DND-41 (cell line): ENCODE data around the gene ZMYND15.
"Not testable (repeated sequence)": the region's sequence is repeated elsewhere in the genome, so short reads cannot be mapped to it uniquely, and the experiment has no call there.

ENCODE experiments used
- ATAC-seq: fragments of 200-7000 bp; cut with Tn5 transposase; 3 replicates; pipeline ENCODE4 v1.9.1; 2021; ENCODE audit warnings: low read depth; ENCODE audit not compliant: insufficient read depth
- DNase-seq: peaks from one replicate; pipeline ENCODE4 v3.0.0-alpha.2; 2020
- H2AFZ ChIP-seq: 2 replicates; pipeline ENCODE4 v1.6.0; 2012; ENCODE audit warnings: low read depth, low read length
- H3K27ac ChIP-seq: 2 replicates; pipeline ENCODE4 v1.5.1; 2012; ENCODE audit warnings: low read length, inconsistent platforms
- H3K27me3 ChIP-seq: fragments of 200-600 bp; sonication (generic); 2 replicates; pipeline ENCODE4 v1.6.0; 2012; ENCODE audit warnings: low read length, mild to moderate bottlenecking, inconsistent platforms; ENCODE audit not compliant: insufficient read depth, poor library complexity
- H3K36me3 ChIP-seq: 2 replicates; pipeline ENCODE4 v1.5.1; 2012; ENCODE audit warnings: low read length, inconsistent platforms; ENCODE audit not compliant: insufficient read depth
- H3K4me1 ChIP-seq: 2 replicates; pipeline ENCODE4 v1.5.1; 2012; ENCODE audit warnings: mild to moderate bottlenecking, low read length; ENCODE audit not compliant: insufficient read depth
- H3K4me2 ChIP-seq: 2 replicates; pipeline ENCODE4 v1.6.0; 2012; ENCODE audit warnings: mild to moderate bottlenecking, moderate library complexity, low read length, inconsistent platforms; ENCODE audit not compliant: insufficient read depth
- H3K4me3 ChIP-seq, 2 experiments: fragments of 200-600 bp in 1 of 2; shearing (Covaris generic) in 1 of 2; 2 replicates each; pipeline ENCODE4 v1.5.1; 2012 to 2016; ENCODE audit warnings: inconsistent platforms in 2 of 2, low read length in 2 of 2, mild to moderate bottlenecking in 2 of 2, low read depth in 1 of 2, moderate library complexity in 1 of 2
- H3K79me2 ChIP-seq: 2 replicates; pipeline ENCODE4 v1.6.0; 2012; ENCODE audit warnings: low read length, inconsistent platforms; ENCODE audit not compliant: insufficient read depth
- H3K9ac ChIP-seq: 2 replicates; pipeline ENCODE4 v1.6.0; 2012; ENCODE audit warnings: low read depth, mild to moderate bottlenecking, inconsistent platforms, low read length, moderate library complexity
- H3K9me3 ChIP-seq: 2 replicates; pipeline ENCODE4 v1.5.1; 2012; ENCODE audit warnings: low read length, moderate library complexity, mild to moderate bottlenecking, inconsistent platforms; ENCODE audit not compliant: insufficient read depth, severe bottlenecking
- H4K20me1 ChIP-seq: 2 replicates; pipeline ENCODE4 v1.6.0; 2012; ENCODE audit warnings: low read length; ENCODE audit not compliant: insufficient read depth
- CTCF ChIP-seq: IDR thresholded peaks from 2 replicates; pipeline ENCODE4 v1.5.1; 2012; ENCODE audit warnings: borderline replicate concordance, low read length, moderate library complexity, mild to moderate bottlenecking; ENCODE audit not compliant: poor library complexity, severe bottlenecking; ENCODE audit errors: extremely low read depth
- EZH2 ChIP-seq: IDR thresholded peaks from 3 replicates; pipeline ENCODE4 v1.6.1; 2012; ENCODE audit warnings: borderline replicate concordance, low read depth, mild to moderate bottlenecking, moderate library complexity, low read length, inconsistent platforms; ENCODE audit not compliant: severe bottlenecking

The ZMYND15 gene

GRCh38 chr17:4739122-4740024 is at the start of gene ZMYND15, which contains the start of gene CXCL16:
TSS of gene ZMYND15 (plus strand) at chr17:4739833. CDS start at chr17:4740549, 716 bp downstream.
TSS of gene CXCL16 (minus strand) at chr17:4739928. CDS start at chr17:4739339, 589 bp downstream.
- Histone ChIP-seq H3K9me3 (no peaks in the 10 kb centered on the region), H2AFZ (peak within 1 kb of the TSS; percentile 39; the same call in 1 of the 2 replicates), H3K9ac (peak within 1 kb of the TSS; percentile 48), H3K27ac (no peak within 1 kb of the TSS), H3K36me3 (no peaks in the 10 kb centered on the region), H3K4me2 (peak within 1 kb of the TSS; percentile 71), H3K4me3 (peak within 1 kb of the TSS in 1 of 2 experiments; percentile 54; a peak in 2 of 4 replicates), H3K27me3 (peaks cover 43% of the 10 kb centered on the region), H3K4me1 (peaks cover 7% of the 10 kb centered on the region), H4K20me1 (peaks cover 4% of the 10 kb centered on the region; the same call in 1 of the 2 replicates), H3K79me2 (no peaks in the 10 kb centered on the region)
- peak; percentile 56; the same call in 1 of the 3 replicates for ATAC-seq
- no peak for DNase-seq
- no peak for TF ChIP-seq CTCF
- peak; percentile 87 for TF ChIP-seq EZH2

- DNase-seq, ATAC-seq, H3K4me1 ChIP-seq, H2AFZ ChIP-seq, H3K27ac ChIP-seq, H3K4me2 ChIP-seq, H3K9ac ChIP-seq, H3K9me3 ChIP-seq, H3K27me3 ChIP-seq, H3K4me3 ChIP-seq: not testable (repeated sequence)
- H4K20me1 ChIP-seq, result peaks cover 37% of the 10 kb centered on the region
- peaks cover 82% of the 10 kb centered on the region for H3K79me2 ChIP-seq
- H3K36me3 ChIP-seq, result peaks cover 69% of the 10 kb centered on the region
Measured at GRCh38 chr17:4689872-4690271, 49.8 kb upstream of the ZMYND15 start.

GRCh38 chr17:4690745-4691144 is 48.9 kb upstream of the ZMYND15 start:
- H3K4me1 ChIP-seq, result no peaks in the 10 kb centered on the region
- H4K20me1 ChIP-seq, result peaks cover 32% of the 10 kb centered on the region
- ATAC-seq, result no peak
- H3K36me3 ChIP-seq, result peaks cover 62% of the 10 kb centered on the region
- no peak overlapping the region for H3K9ac ChIP-seq
- TF ChIP-seq CTCF (no peak), EZH2 (no peak)
- peaks cover 83% of the 10 kb centered on the region for H3K79me2 ChIP-seq
- DNase-seq, result no peak
- H3K4me2 ChIP-seq, result no peak overlapping the region
- no peak overlapping the region for H3K4me3 ChIP-seq
- no peak overlapping the region for H3K27ac ChIP-seq
- no peaks in the 10 kb centered on the region for H3K27me3 ChIP-seq
- H2AFZ ChIP-seq, result no peak overlapping the region
- no peaks in the 10 kb centered on the region for H3K9me3 ChIP-seq

GRCh38 chr17:4691686-4692085 is 47.9 kb upstream of the ZMYND15 start:
- H3K4me1 ChIP-seq, result no peaks in the 10 kb centered on the region
- no peak overlapping the region for H3K9ac ChIP-seq
- H3K27me3 ChIP-seq, result no peaks in the 10 kb centered on the region
- peaks cover 33% of the 10 kb centered on the region for H4K20me1 ChIP-seq
- ATAC-seq (no peak), DNase-seq (no peak)
- H3K9me3 ChIP-seq, result no peaks in the 10 kb centered on the region
- no peak overlapping the region for H2AFZ ChIP-seq
- peaks cover 87% of the 10 kb centered on the region for H3K79me2 ChIP-seq
- no peak overlapping the region for H3K27ac ChIP-seq
- TF ChIP-seq CTCF, result no peak
- no peak overlapping the region for H3K4me3 ChIP-seq
- no peak overlapping the region for H3K4me2 ChIP-seq
- peaks cover 64% of the 10 kb centered on the region for H3K36me3 ChIP-seq
